GM23248 (cell line): ENCODE data around the gene FLCN. TPM values are rescaled to one million over a fixed set of nuclear protein-coding genes. Genes with fewer than 3 reads are reported as not detected.

Experiments used
- DNase-seq: peaks from one replicate; pipeline ENCODE4 v3.0.0-alpha.2; 2015
- H2AFZ ChIP-seq: fragments of 200-600 bp; sonication (generic); 2 replicates; pipeline ENCODE4 v1.6.1; 2016; ENCODE audit warnings: antibody characterized with exemption
- H3F3A ChIP-seq: fragments of 200-600 bp; sonication (generic); 2 replicates; pipeline ENCODE4 v1.6.1; 2016; ENCODE audit warnings: mild to moderate bottlenecking, antibody characterized with exemption, mixed run types; ENCODE audit not compliant: insufficient read depth
- H3K27ac ChIP-seq: fragments of 200-600 bp; sonication (generic); 2 replicates; pipeline ENCODE4 v1.5.1; 2016; ENCODE audit warnings: mild to moderate bottlenecking
- H3K27me3 ChIP-seq: fragments of 200-600 bp; sonication (generic); replicated peaks from 2 replicates; pipeline ENCODE4 v1.6.1; 2016; ENCODE audit warnings: mild to moderate bottlenecking; ENCODE audit not compliant: insufficient read depth
- H3K36me3 ChIP-seq: fragments of 200-600 bp; sonication (generic); 2 replicates; pipeline ENCODE4 v1.6.1; 2016; ENCODE audit warnings: low read depth, mild to moderate bottlenecking
- H3K4me1 ChIP-seq: fragments of 200-600 bp; sonication (generic); 2 replicates; pipeline ENCODE4 v1.6.1; 2016; ENCODE audit warnings: mild to moderate bottlenecking; ENCODE audit not compliant: insufficient read depth
- H3K4me2 ChIP-seq: fragments of 200-600 bp; sonication (generic); one replicate; pipeline ENCODE4 v1.6.1; 2016; ENCODE audit warnings: mild to moderate bottlenecking; ENCODE audit not compliant: unreplicated experiment
- H3K4me3 ChIP-seq: fragments of 200-600 bp; sonication (generic); 2 replicates; pipeline ENCODE4 v1.5.1; 2016; ENCODE audit warnings: mild to moderate bottlenecking
- H3K79me2 ChIP-seq: fragments of 200-600 bp; sonication (generic); 2 replicates; pipeline ENCODE4 v1.6.1; 2016; ENCODE audit warnings: mild to moderate bottlenecking; ENCODE audit not compliant: insufficient read depth
- H3K9ac ChIP-seq: fragments of 200-600 bp; sonication (generic); 2 replicates; pipeline ENCODE4 v1.6.1; 2016; ENCODE audit warnings: mild to moderate bottlenecking
- H3K9me2 ChIP-seq: fragments of 200-600 bp; sonication (generic); 2 replicates; pipeline ENCODE4 v1.6.1; 2016; ENCODE audit warnings: mixed run types, mild to moderate bottlenecking, moderate library complexity; ENCODE audit not compliant: insufficient read depth
- H3K9me3 ChIP-seq: fragments of 200-600 bp; sonication (generic); one replicate; pipeline ENCODE4 v1.6.1; 2017; ENCODE audit warnings: low read depth
- H4K20me1 ChIP-seq: fragments of 200-600 bp; sonication (generic); 2 replicates; pipeline ENCODE4 v1.6.0; 2016; ENCODE audit not compliant: insufficient read depth
- EZH2 ChIP-seq: fragments of 200-600 bp; sonication (generic); IDR thresholded peaks from 2 replicates; pipeline ENCODE4 v1.6.1; 2018; ENCODE audit warnings: antibody characterized with exemption, mild to moderate bottlenecking; ENCODE audit not compliant: insufficient read depth, poor library complexity, severe bottlenecking
- EZH2phosphoT487 ChIP-seq: fragments of 200-600 bp; sonication (generic); IDR thresholded peaks from 2 replicates; pipeline ENCODE4 v1.6.1; 2018; ENCODE audit warnings: antibody characterized with exemption, moderate library complexity, mild to moderate bottlenecking, low read depth; ENCODE audit not compliant: insufficient read depth
- WGBS, 2 experiments: methylation state at CpG; one replicate each; pipeline ENCODE4 v1.1.6; 2015 to 2017; ENCODE audit warnings: low lambda C conversion rate in 2 of 2, low coverage in 1 of 2; ENCODE audit errors: missing lambda C conversion rate in 2 of 2; 5-methylcytosine and 5-hydroxymethylcytosine counted together
- in situ Hi-C: fragments of 300-500 bp; cut with MboI; formaldehyde crosslinking; loops from 2 replicates; pipeline ENCODE4 v1.15.0; 2020
- polyA plus RNA-seq: library from polyadenylated mRNA; unstranded; fragments of >200 nt; fragmentation: Nextera tagmentation; extraction: Ambion mirVana; gene quantifications from 2 replicates; pipeline ENCODE4 v1.2.1, GENCODE V29; 2016
- total RNA-seq: library from RNA; depleted of rRNA; stranded (reverse); fragments of >200 nt; shearing (Covaris generic); gene quantifications from 2 replicates; pipeline ENCODE4 v1.2.3, GENCODE V29; 2014

The FLCN gene
- total and polyA plus RNA-seq, 2 experiments from 2014 or later = 10.0 to 21.5 TPM

DNA sequence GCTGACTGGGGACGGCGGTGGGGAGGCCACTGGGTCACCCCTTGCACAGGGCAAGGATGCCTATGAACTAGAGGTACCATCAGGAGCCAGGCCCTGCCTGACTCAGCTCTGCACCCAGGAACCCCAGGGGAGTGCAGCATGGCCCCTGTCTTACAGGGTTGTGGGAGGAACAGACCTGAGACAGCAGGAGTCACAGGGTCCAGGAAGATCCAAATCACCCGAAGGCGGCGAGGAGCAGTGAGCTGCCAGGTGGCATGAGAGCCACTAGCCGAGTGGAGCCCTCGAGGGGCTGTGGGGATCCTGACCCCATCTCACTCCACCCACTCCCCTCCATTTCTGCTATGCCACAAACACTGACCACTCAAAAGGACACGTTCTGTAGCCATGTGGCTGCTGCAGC lies 61.6 kb downstream of the FLCN start:
- Histone ChIP-seq H3K9me3 (no peaks in the 10 kb centered on the region), H3K36me3 (peaks cover 66% of the 10 kb centered on the region), H3K9ac (no peak overlapping the region), H3F3A (no peaks in the 10 kb centered on the region), H3K4me1 (no peaks in the 10 kb centered on the region), H3K4me3 (no peak overlapping the region), H4K20me1 (no peaks in the 10 kb centered on the region), H3K79me2 (peaks cover 6% of the 10 kb centered on the region; the same call in 1 of the 2 replicates), H3K27me3 (no peaks in the 10 kb centered on the region), H2AFZ (no peak overlapping the region), H3K27ac (no peak overlapping the region), H3K4me2 (no peak overlapping the region), H3K9me2 (no peaks in the 10 kb centered on the region)
- DNase-seq = no peak
- in situ Hi-C loops = no loop called here
- 94 to 97% methylated on average over 8 of the region's 8 CpGs for WGBS, 2 experiments
- TF ChIP-seq EZH2 (no peak), EZH2phosphoT487 (no peak)

DNA sequence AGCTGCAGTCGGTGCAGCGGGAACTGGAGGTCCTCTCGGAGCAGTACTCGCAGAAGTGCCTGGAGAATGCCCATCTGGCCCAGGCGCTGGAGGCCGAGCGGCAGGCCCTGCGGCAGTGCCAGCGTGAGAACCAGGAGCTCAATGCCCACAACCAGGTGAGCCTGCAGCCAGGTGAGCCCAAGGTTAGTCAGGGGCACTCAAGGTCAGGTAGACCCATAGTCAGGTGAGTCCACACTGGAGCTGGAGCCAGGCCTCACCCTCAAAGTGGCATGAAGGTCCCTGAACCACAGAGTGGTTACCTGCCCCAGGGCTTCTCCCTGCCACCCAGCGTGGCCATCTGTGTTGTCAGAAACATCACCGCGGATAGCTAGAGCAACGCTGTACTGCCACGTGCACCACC lies 63.0 kb downstream of the FLCN start:
- in situ Hi-C loops = no loop called here
- H3K27ac ChIP-seq = no peak overlapping the region
- TF ChIP-seq EZH2 = no peak
- no peak for TF ChIP-seq EZH2phosphoT487
- WGBS, 2 experiments = 92 to 94% methylated on average over 14 of the region's 14 CpGs
- H2AFZ ChIP-seq = no peak overlapping the region
- H3K4me1 ChIP-seq = no peaks in the 10 kb centered on the region
- no peaks in the 10 kb centered on the region for H4K20me1 ChIP-seq
- H3F3A ChIP-seq = no peaks in the 10 kb centered on the region
- H3K9ac ChIP-seq = no peak overlapping the region
- peaks cover 17% of the 10 kb centered on the region for H3K79me2 ChIP-seq
- no peak overlapping the region for H3K4me3 ChIP-seq
- no peaks in the 10 kb centered on the region for H3K27me3 ChIP-seq
- H3K9me3 ChIP-seq = no peaks in the 10 kb centered on the region
- H3K36me3 ChIP-seq = peaks cover 63% of the 10 kb centered on the region
- no peaks in the 10 kb centered on the region for H3K9me2 ChIP-seq
- no peak for DNase-seq
- no peak overlapping the region for H3K4me2 ChIP-seq

DNA sequence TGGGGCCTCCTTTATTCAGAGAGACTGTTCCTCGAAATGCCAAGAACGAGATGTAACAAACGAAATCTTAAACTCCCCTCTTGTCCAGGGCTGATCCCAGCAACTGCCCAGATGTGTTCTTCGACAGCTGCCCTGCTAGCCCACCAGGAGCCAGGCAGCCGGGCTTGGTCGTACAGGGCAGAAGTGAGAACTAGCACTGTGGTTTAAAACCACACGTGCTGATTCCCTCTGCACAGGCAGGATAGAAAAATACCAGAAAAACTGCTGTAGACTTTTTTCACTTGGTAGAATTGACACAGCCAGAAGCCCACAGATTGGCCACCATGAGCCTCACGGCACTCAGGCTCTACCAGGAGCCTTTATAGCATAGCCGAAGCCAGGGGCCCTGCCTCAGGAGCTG lies 64.0 kb downstream of the FLCN start:
- no peaks in the 10 kb centered on the region for H3K9me2 ChIP-seq
- H4K20me1 ChIP-seq = no peaks in the 10 kb centered on the region
- no peaks in the 10 kb centered on the region for H3K9me3 ChIP-seq
- no peak overlapping the region for H2AFZ ChIP-seq
- in situ Hi-C loops = no loop called here
- H3K4me2 ChIP-seq = no peak overlapping the region
- H3K27me3 ChIP-seq = no peaks in the 10 kb centered on the region
- no peak overlapping the region for H3K27ac ChIP-seq
- no peak for TF ChIP-seq EZH2
- no peak for TF ChIP-seq EZH2phosphoT487
- H3F3A ChIP-seq = no peaks in the 10 kb centered on the region
- no peak overlapping the region for H3K9ac ChIP-seq
- H3K36me3 ChIP-seq = peaks cover 56% of the 10 kb centered on the region
- 93 to 97% methylated on average over 9 of the region's 9 CpGs for WGBS, 2 experiments
- no peak for DNase-seq
- peaks cover 24% of the 10 kb centered on the region for H3K79me2 ChIP-seq
- H3K4me3 ChIP-seq = no peak overlapping the region
- H3K4me1 ChIP-seq = no peaks in the 10 kb centered on the region

DNA sequence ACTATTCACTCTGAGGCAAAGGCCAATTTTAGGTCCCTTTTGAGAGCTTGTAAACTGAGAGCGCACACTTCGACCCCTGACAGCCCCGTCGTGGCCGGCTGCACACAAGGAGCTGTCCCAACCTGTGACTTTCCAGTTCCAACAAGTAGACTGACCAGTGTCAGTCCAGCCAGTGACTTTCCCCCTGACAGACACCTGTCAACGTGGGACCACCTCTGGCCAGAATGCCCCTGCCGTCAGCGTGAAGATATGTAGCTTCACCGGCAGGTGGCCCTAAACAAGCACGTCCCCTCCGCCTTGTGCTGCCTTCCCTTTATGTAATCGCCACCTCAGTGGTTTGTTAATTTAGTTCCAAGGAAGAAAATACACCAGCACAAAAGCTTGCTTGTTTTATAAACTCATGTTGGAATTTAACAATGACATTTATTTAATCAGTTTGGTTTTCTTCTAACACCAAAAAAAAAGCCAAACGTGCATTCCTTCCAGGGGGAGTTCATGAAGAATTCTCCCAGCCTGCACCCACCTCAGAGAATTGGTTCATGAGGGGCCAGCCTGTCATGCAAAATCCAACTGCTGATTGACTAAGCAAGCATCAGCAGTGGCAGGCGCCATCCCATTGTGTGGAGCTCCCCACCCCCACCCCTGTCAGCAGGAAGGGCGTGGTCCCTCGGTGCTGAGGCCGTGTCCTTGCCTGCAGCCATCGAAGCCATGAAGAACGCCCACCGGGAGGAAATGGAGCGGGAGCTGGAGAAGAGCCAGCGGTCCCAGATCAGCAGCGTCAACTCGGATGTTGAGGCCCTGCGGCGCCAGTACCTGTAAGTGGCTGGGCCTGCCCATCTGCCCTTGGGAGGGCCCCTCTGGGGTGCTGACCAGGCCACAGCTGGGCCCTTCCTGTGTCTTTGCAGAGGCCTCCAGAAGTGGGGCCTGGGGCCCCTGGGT lies 64.7 kb downstream of the FLCN start:
- no peaks in the 10 kb centered on the region for H4K20me1 ChIP-seq
- H3K79me2 ChIP-seq = peaks cover 27% of the 10 kb centered on the region
- TF ChIP-seq EZH2phosphoT487 = no peak
- TF ChIP-seq EZH2 = no peak
- 82% methylated on average over 25 to 26 of the region's 26 CpGs for WGBS, 2 experiments
- no peaks in the 10 kb centered on the region for H3K4me1 ChIP-seq
- no peak overlapping the region for H3K27ac ChIP-seq
- no peak for DNase-seq
- no peaks in the 10 kb centered on the region for H3K27me3 ChIP-seq
- no peak overlapping the region for H3K9ac ChIP-seq
- no peak overlapping the region for H3K4me3 ChIP-seq
- no peaks in the 10 kb centered on the region for H3K9me2 ChIP-seq
- no peak overlapping the region for H3K4me2 ChIP-seq
- no peaks in the 10 kb centered on the region for H3K9me3 ChIP-seq
- no peak overlapping the region for H2AFZ ChIP-seq
- in situ Hi-C loops = no loop called here
- peaks cover 49% of the 10 kb centered on the region for H3K36me3 ChIP-seq
- no peaks in the 10 kb centered on the region for H3F3A ChIP-seq
